K562 (cell line): Measurements from ENCODE around the gene ZNF513. TPM values are rescaled to one million over a fixed set of nuclear protein-coding genes. Genes with fewer than 3 reads are reported as not detected.

Source experiments
- DMBX1 ChIP-seq: fragments of 250-450 bp; sonication (Bioruptor Pico); IDR thresholded peaks from 2 replicates; pipeline ENCODE4 v1.8.0; 2022; ENCODE audit warnings: inconsistent platforms, mild to moderate bottlenecking, moderate library complexity, borderline replicate concordance
- FOS ChIP-seq: IDR thresholded peaks from 3 replicates; pipeline ENCODE4 v1.6.1; 2011; ENCODE audit not compliant: insufficient read length; ENCODE audit errors: extremely low read depth
- HLTF ChIP-seq: fragments of 450-650 bp; IDR thresholded peaks from 2 replicates; pipeline ENCODE4 v1.6.1; 2016
- HNRNPUL1 ChIP-seq: fragments of 200-400 bp; formaldehyde crosslinking; IDR thresholded peaks from 2 replicates; pipeline ENCODE4 v1.6.1; 2017; ENCODE audit warnings: low read length
- JUN ChIP-seq, 2 experiments: sonication (generic) in 1 of 2; formaldehyde crosslinking in 1 of 2; IDR thresholded peaks; 2 replicates each; pipeline versions ENCODE4 v1.6.1 to v1.8.0; 2012 to 2022; ENCODE audit warnings: borderline replicate concordance in 2 of 2, mild to moderate bottlenecking in 2 of 2, improper control_type of control experiment in 1 of 2, low read depth in 1 of 2, low read length in 1 of 2, missing genetic modification reagents in 1 of 2
- MTF1 ChIP-seq: fragments of 250-450 bp; sonication (Bioruptor Pico); IDR thresholded peaks from 2 replicates; pipeline ENCODE4 v1.9.0; 2021; ENCODE audit warnings: moderate library complexity, mild to moderate bottlenecking, inconsistent platforms, borderline replicate concordance
- NCOA4 ChIP-seq: fragments of 450-650 bp; IDR thresholded peaks from 2 replicates; pipeline ENCODE4 v1.6.1; 2018; ENCODE audit warnings: mild to moderate bottlenecking; ENCODE audit not compliant: partially characterized antibody
- NCOA6 ChIP-seq: fragments of 450-650 bp; IDR thresholded peaks from 2 replicates; pipeline ENCODE4 v1.6.1; 2017; ENCODE audit warnings: mild to moderate bottlenecking
- NR4A1 ChIP-seq, 2 experiments: fragments of 250-450 bp in 1 of 2; fragments of 450-650 bp in 1 of 2; sonication (Bioruptor Pico) in 1 of 2; IDR thresholded peaks; 2 replicates each; pipeline versions ENCODE4 v1.4.0 to v1.6.1; 2016 to 2020; ENCODE audit warnings: mild to moderate bottlenecking in 2 of 2, missing compliant biosample characterization in 1 of 2, missing genetic modification characterization in 1 of 2, moderate library complexity in 1 of 2
- PCBP2 ChIP-seq: fragments of 200-400 bp; formaldehyde crosslinking; IDR thresholded peaks from 2 replicates; pipeline ENCODE4 v1.6.1; 2018; ENCODE audit warnings: low read length, low read depth, mild to moderate bottlenecking, moderate library complexity; ENCODE audit not compliant: poor library complexity, severe bottlenecking
- PHB2 ChIP-seq: fragments of 450-650 bp; IDR thresholded peaks from 2 replicates; pipeline ENCODE4 v1.6.1; 2017; ENCODE audit warnings: low read depth
- SMC3 ChIP-seq: conservative IDR thresholded peaks from 2 replicates; pipeline ENCODE4 v1.6.1; 2011; ENCODE audit warnings: low read depth, low read length, improper control_type of control experiment; ENCODE audit not compliant: insufficient read depth
- ZBTB8A ChIP-seq: fragments of 450-650 bp; IDR thresholded peaks from 2 replicates; pipeline ENCODE4 v1.6.1; 2018; ENCODE audit warnings: mild to moderate bottlenecking, moderate library complexity; ENCODE audit not compliant: partially characterized antibody
- ZC3H4 ChIP-seq: sonication (generic); formaldehyde crosslinking; IDR thresholded peaks from 2 replicates; pipeline ENCODE4 v1.9.0; 2021; ENCODE audit warnings: missing genetic modification reagents, borderline replicate concordance
- ZFP30 ChIP-seq: fragments of 250-450 bp; sonication (Bioruptor Pico); IDR thresholded peaks from 2 replicates; pipeline ENCODE4 v1.8.0; 2022; ENCODE audit warnings: moderate library complexity, mild to moderate bottlenecking, inconsistent platforms, borderline replicate concordance
- ZNF224 ChIP-seq: sonication (generic); formaldehyde crosslinking; IDR thresholded peaks from 2 replicates; pipeline ENCODE4 v1.8.0; 2022; ENCODE audit warnings: mild to moderate bottlenecking, missing genetic modification reagents
- ZNF408 ChIP-seq: fragments of 250-450 bp; sonication (Bioruptor Pico); IDR thresholded peaks from 2 replicates; pipeline ENCODE4 v1.4.0; 2020; ENCODE audit warnings: low read depth, mild to moderate bottlenecking, moderate library complexity
- polyA plus RNA-seq, 8 experiments: library from polyadenylated mRNA; depleted of rRNA in 4 of 8; stranded (reverse) in 5 of 8; unstranded in 3 of 8; fragments of >200 nt; fragmentation: Nextera tagmentation in 2 of 8; fragmentation: Illumina TruSeq in 1 of 8; extraction: Ambion mirVana in 2 of 8; extraction: Trizol in 1 of 8; gene quantifications; 2 replicates each; pipeline versions ENCODE4 v1.2.1 to v1.2.3, GENCODE V29; 2011 to 2014; ENCODE audit warnings: inconsistent platforms in 1 of 8, missing spikeins in 1 of 8
- total RNA-seq, 7 experiments: library from RNA; depleted of rRNA in 6 of 7; stranded (reverse); fragments of >200 nt in 6 of 7; fragmentation: Illumina TruSeq in 2 of 7; extraction: Trizol in 2 of 7; gene quantifications; 2 replicates each; pipeline versions ENCODE4 v1.2.1 to v1.2.3, GENCODE V29; 2011 to 2021; ENCODE audit warnings: low replicate concordance in 1 of 7
- TF ChIP-seq, protein P1 (sequence below), 2 experiments: IDR thresholded peaks in 1 of 2; conservative IDR thresholded peaks in 1 of 2; 2 replicates each; pipeline ENCODE4 v1.6.1; 2016; ENCODE audit warnings: low read depth in 2 of 2, mild to moderate bottlenecking in 1 of 2, missing compliant biosample characterization in 1 of 2, missing genetic modification characterization in 1 of 2, moderate library complexity in 1 of 2
- TF ChIP-seq, protein P2 (sequence below): fragments of 450-650 bp; IDR thresholded peaks from 2 replicates; pipeline ENCODE4 v1.6.1; 2018; ENCODE audit warnings: mild to moderate bottlenecking, low read depth; ENCODE audit not compliant: partially characterized antibody
- TF ChIP-seq, protein P3 (sequence below): sonication (generic); formaldehyde crosslinking; IDR thresholded peaks from 2 replicates; pipeline ENCODE4 v1.9.0; 2022; ENCODE audit warnings: mild to moderate bottlenecking, missing genetic modification reagents
- TF ChIP-seq, protein P4 (sequence below): IDR thresholded peaks from 2 replicates; pipeline ENCODE4 v1.6.1; 2014; ENCODE audit warnings: antibody characterized with exemption

The ZNF513 gene
- total and polyA plus RNA-seq, 9 of the 15 experiments (the other 6 are each of a cell fraction or from before 2014, with no cell fraction given) = 0.04 to 13.6 (median 4.4) TPM

DNA sequence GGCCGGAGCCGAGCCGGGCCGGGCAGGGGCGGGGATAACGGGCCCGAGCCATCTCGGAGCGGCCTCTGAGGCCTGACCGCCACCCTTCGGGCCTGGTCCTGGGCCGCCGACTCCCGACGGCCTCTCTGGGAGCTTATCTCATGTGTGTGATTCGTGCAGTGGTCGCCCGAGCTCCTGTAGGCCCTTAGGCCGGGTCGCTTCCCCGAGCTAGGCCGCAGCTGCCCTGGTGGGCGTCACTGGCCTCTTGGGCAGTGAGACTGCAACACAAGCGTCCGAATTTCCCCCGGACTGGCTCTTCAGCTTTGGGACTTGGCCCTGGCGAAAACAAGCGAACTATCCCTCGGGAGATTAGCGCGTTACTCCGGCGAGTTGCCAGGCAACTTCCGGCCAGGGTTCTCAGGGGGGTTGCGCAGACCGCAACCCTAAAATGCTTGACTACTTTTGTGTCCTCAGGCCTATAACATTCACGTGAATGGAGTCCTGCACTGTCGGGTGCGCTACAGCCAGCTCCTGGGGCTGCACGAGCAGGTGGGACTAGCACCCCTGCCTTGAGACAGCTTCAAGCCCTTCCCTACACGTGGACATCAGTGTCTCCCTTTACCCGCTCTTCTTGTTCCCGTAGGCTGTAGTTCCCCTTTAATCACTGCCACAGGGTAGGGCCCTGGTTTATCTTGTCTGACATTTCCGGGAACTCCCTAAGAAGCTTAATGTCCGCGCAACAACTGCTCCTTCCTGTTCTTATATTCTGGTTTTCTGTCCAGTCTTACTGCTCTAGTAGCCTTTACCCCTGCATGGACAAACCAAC, 9.5 kb downstream of the ZNF513 start (continued):
- TF ChIP-seq ZNF408 (no peak), ZC3H4 (CRISPR knock-in tag) (no peak), ZFP30 (CRISPR knock-in tag) (no peak), JUN (IDR thresholded peaks at IDR 0.05; ENCODE audit: borderline replicate concordance, low read depth, low read length) (no peak), JUN (CRISPR knock-in tag; IDR thresholded peaks at IDR 0.05; ENCODE audit: borderline replicate concordance) (no peak), DMBX1 (peak; percentile 43; the same call in 1 of the 2 replicates), PCBP2 (no peak), MTF1 (CRISPR knock-in tag) (no peak), ZBTB8A (no peak), ZNF224 (CRISPR knock-in tag) (no peak), HLTF (no peak), HNRNPUL1 (no peak), FOS (no peak), NR4A1 (CRISPR knock-in tag; IDR thresholded peaks at IDR 0.05) (no peak), NR4A1 (tag; IDR thresholded peaks at IDR 0.05) (no peak), PHB2 (no peak), SMC3 (no peak), NCOA4 (no peak), NCOA6 (no peak)
- TF ChIP-seq, protein P1, sequence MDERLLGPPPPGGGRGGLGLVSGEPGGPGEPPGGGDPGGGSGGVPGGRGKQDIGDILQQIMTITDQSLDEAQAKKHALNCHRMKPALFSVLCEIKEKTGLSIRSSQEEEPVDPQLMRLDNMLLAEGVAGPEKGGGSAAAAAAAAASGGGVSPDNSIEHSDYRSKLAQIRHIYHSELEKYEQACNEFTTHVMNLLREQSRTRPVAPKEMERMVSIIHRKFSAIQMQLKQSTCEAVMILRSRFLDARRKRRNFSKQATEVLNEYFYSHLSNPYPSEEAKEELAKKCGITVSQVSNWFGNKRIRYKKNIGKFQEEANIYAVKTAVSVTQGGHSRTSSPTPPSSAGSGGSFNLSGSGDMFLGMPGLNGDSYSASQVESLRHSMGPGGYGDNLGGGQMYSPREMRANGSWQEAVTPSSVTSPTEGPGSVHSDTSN (CRISPR knock-in tag; IDR thresholded peaks at IDR 0.05; ENCODE audit: low read depth) = no peak
- TF ChIP-seq, protein P1 (tag; conservative IDR thresholded peaks at IDR 0.05; ENCODE audit: low read depth) = peak; percentile 76
- TF ChIP-seq, protein P2, sequence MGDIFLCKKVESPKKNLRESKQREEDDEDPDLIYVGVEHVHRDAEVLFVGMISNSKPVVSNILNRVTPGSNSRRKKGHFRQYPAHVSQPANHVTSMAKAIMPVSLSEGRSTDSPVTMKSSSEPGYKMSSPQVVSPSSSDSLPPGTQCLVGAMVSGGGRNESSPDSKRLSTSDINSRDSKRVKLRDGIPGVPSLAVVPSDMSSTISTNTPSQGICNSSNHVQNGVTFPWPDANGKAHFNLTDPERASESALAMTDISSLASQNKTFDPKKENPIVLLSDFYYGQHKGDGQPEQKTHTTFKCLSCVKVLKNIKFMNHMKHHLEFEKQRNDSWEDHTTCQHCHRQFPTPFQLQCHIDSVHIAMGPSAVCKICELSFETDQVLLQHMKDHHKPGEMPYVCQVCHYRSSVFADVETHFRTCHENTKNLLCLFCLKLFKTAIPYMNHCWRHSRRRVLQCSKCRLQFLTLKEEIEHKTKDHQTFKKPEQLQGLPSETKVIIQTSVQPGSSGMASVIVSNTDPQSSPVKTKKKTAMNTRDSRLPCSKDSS = no peak
- TF ChIP-seq, protein P3, sequence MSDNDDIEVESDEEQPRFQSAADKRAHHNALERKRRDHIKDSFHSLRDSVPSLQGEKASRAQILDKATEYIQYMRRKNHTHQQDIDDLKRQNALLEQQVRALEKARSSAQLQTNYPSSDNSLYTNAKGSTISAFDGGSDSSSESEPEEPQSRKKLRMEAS = peak; percentile 88
- TF ChIP-seq, protein P4, sequence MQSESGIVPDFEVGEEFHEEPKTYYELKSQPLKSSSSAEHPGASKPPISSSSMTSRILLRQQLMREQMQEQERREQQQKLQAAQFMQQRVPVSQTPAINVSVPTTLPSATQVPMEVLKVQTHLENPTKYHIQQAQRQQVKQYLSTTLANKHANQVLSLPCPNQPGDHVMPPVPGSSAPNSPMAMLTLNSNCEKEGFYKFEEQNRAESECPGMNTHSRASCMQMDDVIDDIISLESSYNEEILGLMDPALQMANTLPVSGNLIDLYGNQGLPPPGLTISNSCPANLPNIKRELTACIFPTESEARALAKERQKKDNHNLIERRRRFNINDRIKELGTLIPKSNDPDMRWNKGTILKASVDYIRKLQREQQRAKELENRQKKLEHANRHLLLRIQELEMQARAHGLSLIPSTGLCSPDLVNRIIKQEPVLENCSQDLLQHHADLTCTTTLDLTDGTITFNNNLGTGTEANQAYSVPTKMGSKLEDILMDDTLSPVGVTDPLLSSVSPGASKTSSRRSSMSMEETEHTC = no peak
